ENCODE data around the gene NTN3. TPM values are rescaled to one million over a fixed set of nuclear protein-coding genes. Genes with fewer than 3 reads are reported as not detected.

The NTN3 gene
- total and polyA plus RNA-seq, 2 of the 8 experiments (the other 6 are each of a cell fraction or from before 2014, with no cell fraction given) = 0.30 to 0.34 TPM

DNA sequence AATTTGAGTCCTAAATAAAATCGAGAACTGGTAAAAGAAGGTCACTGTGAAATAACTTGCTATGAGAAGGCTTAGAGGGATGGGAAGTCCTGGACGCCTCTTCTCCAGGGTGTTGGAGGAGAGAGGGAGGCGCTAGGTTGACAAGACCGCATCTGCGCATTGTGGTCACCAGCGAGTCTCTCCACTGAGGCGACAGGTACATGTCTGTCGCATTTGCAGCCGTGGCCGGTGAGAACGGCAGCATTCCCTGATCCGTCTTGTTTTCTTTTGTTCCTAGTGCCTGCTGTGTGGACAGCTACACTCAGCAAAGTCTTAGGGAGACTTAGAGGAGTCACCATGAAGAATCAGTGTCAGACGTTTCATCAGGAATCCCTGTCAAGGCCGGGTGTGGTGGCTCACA is 34.6 kb downstream of the NTN3 start:
- Histone ChIP-seq H3K9ac (replicated peaks in 1 of 4; ENCODE audit: extremely low read depth in 1 of 4, low read depth in 3 of 4, low read length in 3 of 4) (no peak overlapping the region), H3K27ac (ENCODE audit: low read depth, low read length) (no peak overlapping the region), H2BK12ac (ENCODE audit: low read depth, low read length) (no peak overlapping the region), H2BK5ac (ENCODE audit: low read depth, low read length) (no peak overlapping the region), H2AK5ac (ENCODE audit: low read depth, low read length) (no peak overlapping the region), H2BK20ac (ENCODE audit: low read length) (no peak overlapping the region), H4K8ac (ENCODE audit: extremely low read depth, insufficient read depth, low read length) (no peak overlapping the region), H3K23ac (ENCODE audit: insufficient read length) (no peak overlapping the region), H3K4me3 (ENCODE audit: extremely low read depth in 1 of 4, insufficient read depth in 2 of 4, low read depth in 3 of 4, low read length in 4 of 4) (no peak overlapping the region), H3K4ac (replicated peaks; ENCODE audit: insufficient read length, low read depth, low read length) (no peak overlapping the region), H3K9me3 (ENCODE audit: insufficient read depth in 2 of 2, low read depth in 1 of 2, low read length in 1 of 2) (no peaks in the 10 kb centered on the region), H3K79me1 (ENCODE audit: low read depth, low read length) (no peaks in the 10 kb centered on the region), H3K14ac (ENCODE audit: insufficient read length) (no peak overlapping the region), H3K4me2 (ENCODE audit: insufficient read depth in 1 of 2, low read depth in 2 of 2, low read length in 2 of 2) (no peak overlapping the region), H3K4me1 (replicated peaks in 1 of 4; ENCODE audit: control insufficient read depth in 3 of 4, insufficient read depth in 4 of 4, low read length in 3 of 4) (peaks cover 0 to 15% (median 9%) of the 10 kb centered on the region in 4 experiments; a peak in 6 of 7 replicates), H2BK120ac (replicated peaks; ENCODE audit: low read depth, low read length) (no peak overlapping the region), H2AFZ (ENCODE audit: low read length) (no peak overlapping the region), H2BK15ac (ENCODE audit: low read length) (no peak overlapping the region), H3K23me2 (ENCODE audit: low read depth, low read length) (no peaks in the 10 kb centered on the region), H4K91ac (replicated peaks; ENCODE audit: insufficient read length, low read length) (no peak overlapping the region), H3K36me3 (ENCODE audit: control insufficient read depth in 2 of 4, insufficient read depth in 4 of 4, low read length in 3 of 4) (no peaks in the 10 kb centered on the region), H4K20me1 (replicated peaks in 1 of 2; ENCODE audit: control insufficient read depth in 1 of 2, insufficient read depth in 2 of 2, low read length in 2 of 2) (peaks cover 2% of the 10 kb centered on the region in 2 experiments), H3K79me2 (ENCODE audit: control insufficient read depth in 1 of 2, insufficient read depth in 2 of 2, low read length in 2 of 2) (no peaks in the 10 kb centered on the region), H3K18ac (ENCODE audit: extremely low read depth, low read length) (no peak overlapping the region), H3K56ac (replicated peaks; ENCODE audit: insufficient read length, low read depth, low read length) (no peak overlapping the region), H3K27me3 (replicated peaks in 1 of 4; ENCODE audit: control insufficient read depth in 3 of 4, extremely low read depth in 1 of 4, insufficient read depth in 3 of 4, low read length in 3 of 4) (peaks cover 0 to 3% (median 0%) of the 10 kb centered on the region in 4 experiments; a peak in 2 of 7 replicates), H4K5ac (ENCODE audit: insufficient read length, low read depth, low read length) (no peak overlapping the region)
- ChIA-PET POLR2A (ENCODE audit: partially characterized antibody) (no interaction called here), CTCF (ENCODE audit: partially characterized antibody) (interaction anchor here (0.8 kb wide), 1 partner anchor 209 kb away, joined by 3 read pairs; no protein-coding TSS in a partner anchor)
- DNase-seq (ENCODE audit: low read depth in 1 of 2, low spot score in 2 of 2) = no peak
- TF ChIP-seq SP4 (IDR thresholded peaks at IDR 0.05; ENCODE audit: low read length) = no peak
- no peak for FAIRE-seq
- WGBS, 2 experiments (ENCODE audit: extremely low coverage in 1 of 2, insufficient coverage in 1 of 2, insufficient read length in 1 of 2, insufficient replicate concordance in 2 of 2, low coverage in 1 of 2, low lambda C conversion rate in 2 of 2, missing lambda C conversion rate in 1 of 2) = 90% methylated on average over 14 of the region's 14 CpGs; no CpG with 5 or more reads in 1 of the 2 experiments
